HepG2 (cell line): ENCODE data around the gene ZBTB46. TPM values are rescaled to one million over a fixed set of nuclear protein-coding genes. Genes with fewer than 3 reads are reported as not detected.

Experiments used
- CBFB ChIP-seq: sonication (generic); formaldehyde crosslinking; IDR thresholded peaks from 2 replicates; pipeline ENCODE4 v1.4.0; 2020; ENCODE audit warnings: missing genetic modification reagents
- HIVEP1 ChIP-seq: sonication (generic); formaldehyde crosslinking; IDR thresholded peaks from 2 replicates; pipeline ENCODE4 v1.4.0; 2020; ENCODE audit warnings: mild to moderate bottlenecking, missing genetic modification reagents
- HMG20B ChIP-seq: conservative IDR thresholded peaks from 2 replicates; pipeline ENCODE4 v1.6.1; 2016; ENCODE audit warnings: missing genetic modification reagents, missing compliant biosample characterization
- JUN ChIP-seq: sonication (generic); formaldehyde crosslinking; IDR thresholded peaks from 2 replicates; pipeline ENCODE4 v1.4.0; 2020; ENCODE audit warnings: mild to moderate bottlenecking, missing genetic modification reagents
- JUNB ChIP-seq: sonication (generic); formaldehyde crosslinking; IDR thresholded peaks from 2 replicates; pipeline ENCODE4 v1.8.0; 2022; ENCODE audit warnings: missing genetic modification reagents, mild to moderate bottlenecking, borderline replicate concordance
- NR2F6 ChIP-seq, 2 experiments: IDR thresholded peaks; 2 replicates each; pipeline ENCODE4 v1.6.1; 2016; ENCODE audit warnings: antibody characterized with exemption in 1 of 2, mild to moderate bottlenecking in 1 of 2
- NRL ChIP-seq: sonication (generic); formaldehyde crosslinking; IDR thresholded peaks from 2 replicates; pipeline ENCODE4 v1.5.0; 2020; ENCODE audit warnings: missing genetic modification reagents, mild to moderate bottlenecking, moderate library complexity, borderline replicate concordance
- RBM39 ChIP-seq: fragments of 200-400 bp; formaldehyde crosslinking; IDR thresholded peaks from one replicate; pipeline ENCODE4 v1.6.1; 2018; ENCODE audit warnings: antibody characterized with exemption, mild to moderate bottlenecking, low read depth, low read length; ENCODE audit not compliant: poor library complexity, severe bottlenecking
- REST ChIP-seq, 2 experiments: IDR thresholded peaks; 2 replicates each; pipeline ENCODE4 v1.6.1; 2011 to 2012; ENCODE audit warnings: low read length in 2 of 2, borderline replicate concordance in 1 of 2, low read depth in 1 of 2, mild to moderate bottlenecking in 1 of 2, moderate library complexity in 1 of 2
- RFX3 ChIP-seq: IDR thresholded peaks from 2 replicates; pipeline ENCODE4 v1.6.1; 2016; ENCODE audit warnings: missing biosample characterization, missing genetic modification reagents
- SPEN ChIP-seq: sonication (generic); formaldehyde crosslinking; IDR thresholded peaks from 2 replicates; pipeline ENCODE4 v1.5.1; 2020; ENCODE audit warnings: low read depth, mild to moderate bottlenecking, missing genetic modification reagents
- TCF12 ChIP-seq, 2 experiments: fragments of 450-650 bp in 1 of 2; sonication (generic) in 1 of 2; formaldehyde crosslinking in 1 of 2; IDR thresholded peaks; 2 replicates each; pipeline versions ENCODE4 v1.6.1 to v1.8.0; 2017 to 2022; ENCODE audit warnings: antibody characterized with exemption in 1 of 2, mild to moderate bottlenecking in 1 of 2, missing genetic modification reagents in 1 of 2, moderate library complexity in 1 of 2
- TEAD2 ChIP-seq: sonication (generic); formaldehyde crosslinking; IDR thresholded peaks from 2 replicates; pipeline ENCODE4 v1.9.0; 2021; ENCODE audit warnings: missing genetic modification reagents
- TFE3 ChIP-seq: IDR thresholded peaks from 2 replicates; pipeline ENCODE4 v1.6.1; 2016
- THRA ChIP-seq: sonication (generic); formaldehyde crosslinking; IDR thresholded peaks from 2 replicates; pipeline ENCODE4 v1.4.0; 2020; ENCODE audit warnings: missing genetic modification reagents, borderline replicate concordance
- TOPORS ChIP-seq: sonication (generic); formaldehyde crosslinking; IDR thresholded peaks from 2 replicates; pipeline ENCODE4 v1.8.0; 2023; ENCODE audit warnings: mild to moderate bottlenecking, missing genetic modification reagents
- ZKSCAN8 ChIP-seq: IDR thresholded peaks from 2 replicates; pipeline ENCODE4 v1.6.1; 2016; ENCODE audit warnings: borderline replicate concordance, missing genetic modification reagents, missing compliant biosample characterization
- ZNF205 ChIP-seq: IDR thresholded peaks from 2 replicates; pipeline ENCODE4 v1.6.1; 2018; ENCODE audit warnings: missing biosample characterization, missing genetic modification reagents
- ZNF275 ChIP-seq: sonication (generic); formaldehyde crosslinking; IDR thresholded peaks from 2 replicates; pipeline ENCODE4 v1.8.0; 2022; ENCODE audit warnings: missing genetic modification reagents, mild to moderate bottlenecking, inconsistent platforms, borderline replicate concordance
- ZNF34 ChIP-seq: sonication (generic); formaldehyde crosslinking; IDR thresholded peaks from 2 replicates; pipeline ENCODE4 v1.4.0; 2020; ENCODE audit warnings: mild to moderate bottlenecking, missing genetic modification reagents, borderline replicate concordance
- polyA plus RNA-seq, 8 experiments: library from polyadenylated mRNA; depleted of rRNA in 3 of 8; stranded (reverse) in 7 of 8; unstranded in 1 of 8; fragments of >200 nt; fragmentation: Illumina TruSeq in 4 of 8; extraction: Trizol in 4 of 8; gene quantifications; 2 replicates each; pipeline versions ENCODE4 v1.2.1 to v1.2.3, GENCODE V29; 2011 to 2016; ENCODE audit warnings: low read depth in 4 of 8, missing spikeins in 1 of 8, mixed read lengths in 1 of 8; ENCODE audit not compliant: insufficient read depth in 1 of 8
- total RNA-seq, 5 experiments: library from RNA; depleted of rRNA; stranded (reverse); fragments of >200 nt; fragmentation: Illumina TruSeq; extraction: Trizol; gene quantifications; 2 replicates each; pipeline ENCODE4 v1.2.3, GENCODE V29; 2016; ENCODE audit warnings: low read depth in 1 of 5

Gene ZBTB46
- total and polyA plus RNA-seq, 2 of the 13 experiments (the other 11 are each of a cell fraction or from before 2014, with no cell fraction given), result 1.6 to 13.5 TPM

- peak; percentile 76; the same call in 1 of the 2 replicates for TF ChIP-seq CBFB (CRISPR knock-in tag)
- peak; percentile 33; the same call in 1 of the 2 replicates for TF ChIP-seq NR2F6 (IDR thresholded peaks at IDR 0.05)
- TF ChIP-seq NR2F6 (CRISPR knock-in tag; IDR thresholded peaks at IDR 0.05), result peak; percentile 86
- TF ChIP-seq REST (IDR thresholded peaks at IDR 0.05; ENCODE audit: borderline replicate concordance in 1 of 2, low read depth in 1 of 2, low read length in 2 of 2), result peak in 1 of 2 experiments; percentile 66; a peak in 1 of 4 replicates
- TF ChIP-seq ZKSCAN8 (CRISPR knock-in tag), result peak; percentile 81; the same call in 1 of the 2 replicates
- peak; percentile 88 for TF ChIP-seq THRA (CRISPR knock-in tag)
- TF ChIP-seq RBM39, result peak; percentile 79
- TF ChIP-seq TEAD2 (CRISPR knock-in tag), result 0 out of 2 replicates have a peak, but pooled peaks have one; percentile 81
- TF ChIP-seq HMG20B, result 0 out of 2 replicates have a peak, but pooled peaks have one; percentile 65
- TF ChIP-seq JUNB, result no peak
- TF ChIP-seq ZNF275 (CRISPR knock-in tag), result peak; percentile 38; the same call in 1 of the 2 replicates
- no peak for TF ChIP-seq ZNF205 (CRISPR knock-in tag)
- peak; percentile 83 for TF ChIP-seq TFE3 (CRISPR knock-in tag)
- TF ChIP-seq HIVEP1 (CRISPR knock-in tag), result peak; percentile 96
- no peak for TF ChIP-seq NRL (CRISPR knock-in tag)
- peak; percentile 80 for TF ChIP-seq TOPORS (CRISPR knock-in tag)
- TF ChIP-seq RFX3 (CRISPR knock-in tag), result no peak; the same call in 1 of the 2 replicates
- TF ChIP-seq ZNF34 (CRISPR knock-in tag), result no peak
- no peak for TF ChIP-seq TCF12 (IDR thresholded peaks at IDR 0.05)
- peak; percentile 56; the same call in 1 of the 2 replicates for TF ChIP-seq TCF12 (CRISPR knock-in tag; IDR thresholded peaks at IDR 0.05)
- peak; percentile 64; the same call in 1 of the 2 replicates for TF ChIP-seq JUN
- peak; percentile 83 for TF ChIP-seq SPEN (CRISPR knock-in tag)
Observed at GRCh38 chr20:63739130-63740069, 91.7 kb downstream of the ZBTB46 start, which contains the start of gene SLC2A4RG (continued).
